NCI-H82 (cell line): Measurements from ENCODE around the gene PPA1.
"Not testable (repeated sequence)": the region's sequence is repeated elsewhere in the genome, so short reads cannot be mapped to it uniquely, and the experiment has no call there.

Experiments
- DNase-seq: peaks from one replicate; lab custom pipeline; 2025; lab: John Stamatoyannopoulos, UW

Gene PPA1

GRCh38 chr10:70254778-70255328 lies 21.6 kb upstream of the PPA1 start:
- DNase-seq = no peak

DNA sequence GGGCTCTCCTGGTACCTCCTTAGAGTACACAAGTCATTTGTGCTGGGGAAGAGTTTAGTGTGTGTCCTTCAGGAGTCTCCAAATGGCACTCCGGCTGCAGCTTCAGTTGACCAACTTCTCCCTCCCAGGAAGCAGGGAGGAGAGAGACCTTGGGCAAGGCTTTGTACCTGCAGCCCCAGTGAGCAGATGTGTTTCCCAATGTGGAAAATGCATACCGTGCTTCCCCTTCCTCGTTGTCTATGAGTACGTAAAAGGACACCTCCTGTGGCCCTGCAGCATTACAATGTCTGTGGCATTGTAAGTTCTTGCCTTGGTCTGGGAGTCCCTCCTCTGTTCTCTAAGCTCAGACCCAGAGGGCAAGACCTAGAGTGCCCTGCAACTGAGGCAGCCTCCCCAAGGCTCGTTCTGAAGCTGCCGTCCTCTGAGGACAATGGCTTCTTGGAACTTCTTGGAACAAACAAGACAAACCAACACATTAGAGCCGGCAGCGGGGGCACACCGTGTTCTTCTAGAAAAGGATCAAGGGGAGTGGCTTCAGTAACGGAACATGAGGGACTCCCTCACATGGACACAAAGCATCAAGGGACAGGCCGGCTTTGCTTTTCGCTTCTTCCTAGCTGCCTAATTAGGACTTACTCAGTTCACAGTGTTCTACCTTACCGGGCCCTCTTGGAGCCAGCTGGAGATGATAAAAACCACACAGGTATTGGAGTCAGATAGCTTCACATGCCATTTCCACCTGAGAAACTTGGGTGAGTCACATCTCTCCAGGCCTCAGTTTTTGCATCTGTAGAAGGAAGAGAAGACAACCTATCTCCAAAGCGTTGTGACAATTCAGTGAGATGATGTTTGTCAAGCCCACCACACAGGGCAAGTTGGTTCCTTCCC lies 20.9 kb upstream of the PPA1 start:
- DNase-seq = no peak

DNA sequence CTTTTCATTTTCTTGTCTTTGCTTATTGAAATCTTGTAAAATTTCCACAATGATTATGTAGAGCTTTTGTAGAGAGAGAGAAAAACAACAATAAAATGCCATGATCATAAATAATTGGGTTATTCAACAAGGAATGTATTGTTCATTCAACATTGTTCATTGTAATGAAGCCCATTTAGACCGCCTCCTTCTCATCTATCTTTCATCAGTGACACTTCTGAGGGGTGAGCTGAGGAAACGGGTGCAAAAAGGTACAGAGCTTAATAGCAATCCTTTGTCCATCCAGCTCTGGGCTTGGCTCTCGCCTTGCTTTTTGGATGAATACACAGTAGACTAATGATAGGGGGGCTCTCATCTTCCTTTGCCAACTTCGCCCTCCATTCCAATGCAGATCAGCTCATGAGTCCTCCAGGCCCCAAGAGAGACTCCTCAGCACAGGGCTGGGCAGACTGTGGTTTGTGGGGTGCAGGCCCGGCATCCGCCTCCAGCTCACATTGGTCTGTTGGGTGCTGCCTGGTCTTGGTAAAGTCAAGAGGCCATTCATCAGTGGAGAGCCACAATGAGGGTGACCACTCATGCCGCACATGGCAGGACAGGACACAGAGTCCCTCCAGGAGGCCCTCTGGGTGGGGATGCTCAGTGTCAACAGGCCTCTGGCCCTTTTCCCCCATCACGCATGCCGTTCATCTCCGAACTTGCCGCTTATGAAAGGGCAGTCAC lies 17.9 kb upstream of the PPA1 start:
- no peak for DNase-seq

- no peak for DNase-seq
These were observed 14.1 kb upstream of the PPA1 start for GRCh38 chr10:70247360-70247759.

DNA sequence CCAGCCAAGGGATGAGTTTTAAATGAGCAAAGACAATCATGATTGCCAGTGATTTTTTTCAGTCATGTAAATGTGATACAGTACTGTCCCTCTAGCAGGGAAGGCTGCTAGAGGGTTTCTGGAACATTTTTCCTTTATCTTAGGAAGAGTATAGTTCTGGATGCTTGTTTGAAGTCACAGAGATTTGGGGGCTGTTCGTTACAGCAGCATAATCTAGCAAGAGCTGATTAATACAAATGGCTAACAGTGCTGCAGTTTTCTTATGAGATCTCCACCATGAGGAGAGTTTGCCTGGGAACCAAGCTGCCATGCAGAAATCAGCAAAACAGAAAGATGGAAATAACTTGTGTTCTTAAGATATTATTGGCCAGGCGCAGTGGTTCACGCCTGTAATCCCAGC lies 7.9 kb upstream of the PPA1 start:
- no peak for DNase-seq

- not testable (repeated sequence) for DNase-seq
These were observed 6.8 kb upstream of the PPA1 start for GRCh38 chr10:70239986-70240385.

GRCh38 chr10:70239077-70239976 lies 6.1 kb upstream of the PPA1 start:
- not testable (repeated sequence) for DNase-seq

DNA sequence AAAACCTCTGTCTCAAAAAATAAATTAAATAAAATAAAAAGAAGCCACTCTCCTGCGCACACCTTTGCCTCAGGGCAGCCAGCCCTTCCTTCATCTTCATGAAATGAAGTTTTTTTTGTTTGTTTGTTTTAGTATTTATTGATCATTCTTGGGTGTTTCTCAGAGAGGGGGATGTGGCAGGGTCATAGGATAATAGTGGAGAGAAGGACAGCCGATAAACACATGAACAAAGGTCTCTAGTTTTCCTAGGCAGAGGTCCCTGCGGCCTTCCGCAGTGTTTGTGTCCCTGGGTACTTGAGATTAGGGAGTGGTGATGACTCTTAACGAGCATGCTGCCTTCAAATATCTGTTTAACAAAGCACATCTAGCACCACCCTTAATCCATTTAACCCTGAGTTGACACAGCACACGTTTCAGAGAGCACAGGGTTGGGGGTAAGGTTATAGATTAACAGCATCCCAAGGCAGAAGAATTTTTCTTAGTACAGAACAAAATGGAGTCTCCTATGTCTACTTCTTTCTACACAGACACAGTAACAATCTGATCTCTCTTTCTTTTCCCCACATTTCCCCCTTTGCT lies 4.8 kb upstream of the PPA1 start:
- DNase-seq = not testable (repeated sequence)

GRCh38 chr10:70234668-70235447 lies 1.6 kb upstream of the PPA1 start:
- no peak for DNase-seq

GRCh38 chr10:70233939-70234300 lies 691 bp upstream of the PPA1 start:
- peak; percentile 62 for DNase-seq

DNA sequence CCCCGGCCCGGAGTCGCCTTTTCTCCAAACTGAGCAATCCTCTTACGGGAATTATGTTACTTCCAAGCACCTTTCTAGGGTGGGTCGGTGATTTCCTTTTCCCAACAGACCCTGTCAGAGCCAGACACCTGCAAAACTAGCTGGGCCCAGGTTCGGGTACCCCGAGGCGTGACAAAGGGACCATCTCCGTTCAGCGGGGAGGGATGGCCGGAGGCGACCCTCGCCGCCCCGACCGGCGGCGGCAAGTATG lies 445 bp downstream of the PPA1 start:
- peak; percentile 75 for DNase-seq

GRCh38 chr10:70232155-70232858 lies 922 bp downstream of the PPA1 start:
- DNase-seq = peak; percentile 71

DNA sequence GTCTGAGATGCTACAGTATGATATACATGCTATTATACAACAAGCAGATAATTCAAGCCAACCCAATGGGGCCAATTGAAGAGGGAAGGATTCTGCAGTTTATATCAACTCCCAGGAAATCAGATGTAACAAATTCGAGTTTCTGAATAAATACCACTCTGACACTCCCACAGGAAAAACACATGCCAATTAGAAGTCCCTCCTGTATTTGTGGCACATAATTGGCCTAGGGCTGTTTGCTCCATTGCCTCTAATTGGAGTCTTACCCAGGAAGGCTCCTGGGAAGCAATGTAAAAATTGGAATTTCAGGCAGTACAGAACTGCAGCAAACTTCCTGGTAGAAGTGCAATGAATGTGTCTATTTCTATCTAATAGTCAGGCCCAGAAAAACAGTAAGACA lies 4.7 kb downstream of the PPA1 start:
- DNase-seq = no peak

GRCh38 chr10:70227548-70228320 lies 5.5 kb downstream of the PPA1 start:
- DNase-seq = no peak

DNA sequence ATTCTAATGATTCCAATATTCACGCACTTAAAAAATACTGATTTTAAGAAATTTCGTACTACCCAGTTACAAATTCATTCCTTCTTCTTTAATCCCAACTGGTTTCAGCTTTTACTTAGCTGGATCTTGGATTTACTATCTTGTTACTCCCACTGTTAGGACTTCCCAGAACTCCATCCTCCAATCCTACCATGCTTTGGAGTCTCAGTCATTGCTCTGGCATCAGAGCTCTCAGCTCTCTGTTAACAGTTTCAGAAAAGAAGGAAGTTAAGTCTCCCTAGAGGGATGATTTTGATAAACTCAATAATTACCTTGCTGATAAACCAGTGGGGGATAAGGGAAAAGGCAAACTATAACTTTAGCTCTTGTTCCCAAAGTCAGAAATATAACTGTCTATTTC lies 9.5 kb downstream of the PPA1 start:
- no peak for DNase-seq

- DNase-seq = not testable (repeated sequence)
These were observed 10.3 kb downstream of the PPA1 start for GRCh38 chr10:70222811-70223447.

DNA sequence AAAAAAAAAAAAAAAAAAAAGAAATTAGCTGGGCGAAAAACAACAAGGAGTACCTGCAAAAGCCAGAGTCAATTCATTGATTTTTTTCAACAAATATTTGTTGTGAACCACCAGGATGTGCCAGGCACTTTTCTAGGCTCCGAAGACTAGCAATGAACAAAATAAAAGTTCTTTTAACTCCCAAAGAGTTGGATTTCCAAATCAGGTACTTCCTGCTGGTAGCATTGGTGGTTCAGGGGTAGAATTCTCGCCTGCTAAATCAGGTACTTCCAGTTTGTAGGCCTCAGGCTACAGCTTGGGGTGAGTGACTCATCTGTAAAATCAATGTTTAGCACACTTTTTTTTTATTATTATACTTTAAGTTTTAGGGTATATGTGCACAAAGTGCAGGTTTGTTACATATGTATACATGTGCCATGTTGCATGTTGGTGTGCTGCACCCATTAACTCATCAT lies 10.9 kb downstream of the PPA1 start:
- DNase-seq = no peak

- DNase-seq = no peak
These were observed 12.2 kb downstream of the PPA1 start for GRCh38 chr10:70221030-70221429.

GRCh38 chr10:70212879-70213278 lies 20.4 kb downstream of the PPA1 start:
- no peak for DNase-seq
